Gastrocnemius medialis (tissue), 4 donors: ENCODE measurements around the gene PIGN. TPM values are rescaled to one million over a fixed set of nuclear protein-coding genes. Genes with fewer than 3 reads are reported as not detected.

ENCODE experiments used
- ATAC-seq, 2 donors: fragments of 150-250 bp; one replicate each; pipeline ENCODE4 v1.9.1; 2016
- DNase-seq, 2 donors: peaks; one replicate each; pipeline ENCODE4 v3.0.0-alpha.2; 2019
- H3K27ac ChIP-seq, 4 donors: fragments of 200-600 bp; sonication (generic); 1 replicate in 1 of 4; 2 replicates in 3 of 4; pipeline ENCODE4 v1.5.1; 2016 to 2018; ENCODE audit warnings: mild to moderate bottlenecking in 2 of 4, moderate library complexity in 1 of 4
- H3K27me3 ChIP-seq, 3 donors: fragments of 200-600 bp; sonication (generic) in 2 of 3; 1 replicate in 1 of 3; 2 replicates in 2 of 3; pipeline versions ENCODE4 v1.5.1 to v1.6.0; 2016 to 2019; ENCODE audit warnings: mild to moderate bottlenecking in 1 of 3, moderate library complexity in 1 of 3
- H3K36me3 ChIP-seq, 2 donors: fragments of 200-600 bp; sonication (generic) in 1 of 2; one replicate each; pipeline ENCODE4 v1.5.1; 2017 to 2018
- H3K4me1 ChIP-seq, 2 donors: fragments of 200-600 bp; sonication (generic) in 1 of 2; one replicate each; pipeline ENCODE4 v1.5.1; 2016 to 2017; ENCODE audit warnings: mild to moderate bottlenecking in 2 of 2
- H3K4me3 ChIP-seq, 4 donors: fragments of 200-600 bp; sonication (generic) in 3 of 4; 1 replicate in 1 of 4; 2 replicates in 3 of 4; pipeline ENCODE4 v1.5.1; 2016 to 2019; ENCODE audit warnings: mild to moderate bottlenecking in 2 of 4
- H3K9me3 ChIP-seq, 3 donors: fragments of 200-600 bp; sonication (generic) in 2 of 3; 1 replicate in 1 of 3; 2 replicates in 2 of 3; pipeline ENCODE4 v1.5.1; 2016 to 2019
- CTCF ChIP-seq, 5 experiments: fragments of 450-650 bp in 3 of 5; fragments of 200-600 bp in 2 of 5; sonication (generic) in 2 of 5; IDR thresholded peaks in 4 of 5; conservative IDR thresholded peaks in 1 of 5; 1 replicate in 4 of 5; 2 replicates in 1 of 5; pipeline ENCODE4 v1.5.1; 2016 to 2019; ENCODE audit warnings: antibody characterized with exemption in 5 of 5, mild to moderate bottlenecking in 3 of 5, moderate library complexity in 3 of 5
- POLR2A ChIP-seq, 2 donors: fragments of 450-650 bp; IDR thresholded peaks; one replicate each; pipeline ENCODE4 v1.6.1; 2017; ENCODE audit warnings: antibody characterized with exemption in 2 of 2, mild to moderate bottlenecking in 2 of 2, moderate library complexity in 2 of 2
- in situ Hi-C, 4 donors: fragments of 200-750 bp; cut with MboI; loops; one replicate each; pipeline versions ENCODE4 v1.15.0 to v1.8.0; 2017; ENCODE audit warnings: low sequenced_read_pairs in 4 of 4
- intact Hi-C: fragments of 100-400 bp; cut with DNase I; formaldehyde crosslinking; loops from one replicate; pipeline ENCODE4 v1.15.1; 2023; ENCODE audit warnings: low total_unique reads
- total RNA-seq, 4 donors: library from RNA; depleted of rRNA; stranded (reverse); fragments of >200 nt; gene quantifications; one replicate each; pipeline versions ENCODE4 v1.1.0 to v1.2.3, GENCODE V29; 2016

Gene PIGN
- total RNA-seq, 4 donors from 2014 or later, result 10.7 to 18.7 (median 14.8) TPM

- no peak overlapping the region for H3K4me3 ChIP-seq
- H3K9me3 ChIP-seq, result no peaks in the 10 kb centered on the region
- H3K27ac ChIP-seq, result no peak overlapping the region
- H3K4me1 ChIP-seq, result peaks cover 0 to 3% of the 10 kb centered on the region in 2 donors
- ATAC-seq, result no peak
- TF ChIP-seq CTCF (IDR thresholded peaks at IDR 0.05 in 4 of 5, conservative IDR thresholded peaks at IDR 0.05 in 1 of 5) (no peak), POLR2A (IDR thresholded peaks at IDR 0.05) (no peak)
- no peaks in the 10 kb centered on the region for H3K27me3 ChIP-seq
- no peaks in the 10 kb centered on the region for H3K36me3 ChIP-seq
- intact Hi-C loops (no loop called here), in situ Hi-C loops (loop anchor here in 3 of 4 donors (25.0 kb wide), 4 partner anchors 364 to 789 kb away; partner anchors contain the start of gene PHLPP1 (in 1 of the 3))
- no peak for DNase-seq
Observed at GRCh38 chr18:62198259-62198658, 11.4 kb upstream of the PIGN start.

GRCh38 chr18:62196980-62197379, 10.1 kb upstream of the PIGN start:
- intact Hi-C loops (no loop called here), in situ Hi-C loops (loop anchor here in 3 of 4 donors (25.0 kb wide), 4 partner anchors 365 to 790 kb away; partner anchors contain the start of gene PHLPP1 (in 1 of the 3))
- DNase-seq, result no peak
- H3K4me1 ChIP-seq, result peaks cover 0 to 3% of the 10 kb centered on the region in 2 donors
- no peaks in the 10 kb centered on the region for H3K36me3 ChIP-seq
- H3K27ac ChIP-seq, result no peak overlapping the region
- TF ChIP-seq POLR2A (IDR thresholded peaks at IDR 0.05) (no peak), CTCF (IDR thresholded peaks at IDR 0.05 in 4 of 5, conservative IDR thresholded peaks at IDR 0.05 in 1 of 5) (no peak)
- no peak overlapping the region for H3K4me3 ChIP-seq
- no peaks in the 10 kb centered on the region for H3K9me3 ChIP-seq
- no peaks in the 10 kb centered on the region for H3K27me3 ChIP-seq
- no peak for ATAC-seq

- Histone ChIP-seq H3K9me3 (no peaks in the 10 kb centered on the region), H3K27ac (no peak overlapping the region), H3K36me3 (no peaks in the 10 kb centered on the region), H3K4me1 (peaks cover 0 to 3% of the 10 kb centered on the region in 2 donors), H3K27me3 (no peaks in the 10 kb centered on the region), H3K4me3 (no peak overlapping the region)
- TF ChIP-seq POLR2A (IDR thresholded peaks at IDR 0.05) (no peak), CTCF (IDR thresholded peaks at IDR 0.05 in 4 of 5, conservative IDR thresholded peaks at IDR 0.05 in 1 of 5) (no peak)
- intact Hi-C loops (no loop called here), in situ Hi-C loops (loop anchor here in 3 of 4 donors (25.0 kb wide), 4 partner anchors 366 to 791 kb away; partner anchors contain the start of gene PHLPP1 (in 1 of the 3))
- ATAC-seq (no peak), DNase-seq (no peak)
Observed at GRCh38 chr18:62196079-62196478, 9.2 kb upstream of the PIGN start.

GRCh38 chr18:62189208-62189607, 2.4 kb upstream of the PIGN start:
- no peaks in the 10 kb centered on the region for H3K36me3 ChIP-seq
- intact Hi-C loops (loop anchor here (5.0 kb wide), 3 partner anchors 333 to 1178 kb away; partner anchors contain the start of genes KDSR and ZCCHC2), in situ Hi-C loops (loop anchor here in 3 of 4 donors (10.0 to 25.0 kb wide), 5 partner anchors 66 to 798 kb away; partner anchors contain the start of gene PHLPP1 (in 1 of the 3))
- DNase-seq (no peak), ATAC-seq (no peak)
- H3K4me3 ChIP-seq, result peak overlapping the region in 1 of 4 donors; percentile 99
- no peak for TF ChIP-seq POLR2A (IDR thresholded peaks at IDR 0.05)
- no peak for TF ChIP-seq CTCF (IDR thresholded peaks at IDR 0.05 in 4 of 5, conservative IDR thresholded peaks at IDR 0.05 in 1 of 5)
- H3K4me1 ChIP-seq, result peaks cover 26 to 36% of the 10 kb centered on the region in 2 donors
- H3K27ac ChIP-seq, result no peak overlapping the region
- no peaks in the 10 kb centered on the region for H3K27me3 ChIP-seq
- no peaks in the 10 kb centered on the region for H3K9me3 ChIP-seq
